HG02884 (cell line): ENCODE measurements around the gene IL1RAPL1.

ENCODE experiments used
- ATAC-seq: cut with Tn5 transposase; IDR thresholded peaks from one replicate; pipeline ENCODE4 v1.9.1; 2021; ENCODE audit warnings: mild to moderate bottlenecking, moderate library complexity; ENCODE audit not compliant: unreplicated experiment

Gene IL1RAPL1

DNA sequence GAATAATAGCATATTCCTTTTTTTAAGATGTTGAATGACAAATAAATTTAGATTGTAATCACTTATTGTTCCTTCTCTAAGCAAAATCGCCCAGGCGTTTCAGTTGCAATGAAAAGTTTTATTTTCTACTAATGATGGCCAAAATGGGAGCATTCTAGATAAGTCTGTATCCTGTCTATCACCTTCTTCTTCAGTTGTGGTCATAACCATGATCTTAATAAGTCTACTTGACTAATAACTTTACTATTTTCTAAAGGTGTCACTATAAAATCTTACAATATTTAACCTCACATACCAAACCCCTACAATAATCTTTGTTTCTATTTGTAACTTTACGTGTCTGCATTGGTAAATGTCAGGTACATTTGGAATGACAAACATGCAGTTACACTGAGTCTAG is 904.4 kb downstream of the IL1RAPL1 start:
- ATAC-seq = no peak

DNA sequence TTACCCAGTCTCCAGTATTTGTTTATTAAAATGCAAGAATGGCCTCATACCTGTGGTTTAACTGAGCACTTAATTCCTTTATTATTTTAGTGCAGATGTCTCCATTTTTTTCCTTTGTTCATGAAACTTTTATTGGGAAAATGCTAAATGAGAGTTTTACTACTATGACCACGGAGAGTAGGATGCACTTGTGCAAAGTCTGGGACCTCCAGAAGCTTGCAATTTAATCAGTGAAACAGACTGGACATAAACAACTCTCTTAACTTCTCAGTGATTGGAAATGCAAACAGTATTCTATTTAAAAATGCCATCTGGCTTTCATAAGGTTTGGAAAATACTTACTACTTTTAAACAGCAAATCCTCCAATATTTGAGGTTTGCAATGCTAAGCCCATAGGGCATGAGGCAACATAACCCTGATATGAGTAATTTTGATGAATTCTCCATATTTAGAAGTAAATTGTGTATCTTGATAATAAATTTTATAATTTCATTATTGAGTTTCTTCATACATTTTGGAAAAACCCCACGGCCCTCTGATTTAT is 909.5 kb downstream of the IL1RAPL1 start:
- no peak for ATAC-seq

DNA sequence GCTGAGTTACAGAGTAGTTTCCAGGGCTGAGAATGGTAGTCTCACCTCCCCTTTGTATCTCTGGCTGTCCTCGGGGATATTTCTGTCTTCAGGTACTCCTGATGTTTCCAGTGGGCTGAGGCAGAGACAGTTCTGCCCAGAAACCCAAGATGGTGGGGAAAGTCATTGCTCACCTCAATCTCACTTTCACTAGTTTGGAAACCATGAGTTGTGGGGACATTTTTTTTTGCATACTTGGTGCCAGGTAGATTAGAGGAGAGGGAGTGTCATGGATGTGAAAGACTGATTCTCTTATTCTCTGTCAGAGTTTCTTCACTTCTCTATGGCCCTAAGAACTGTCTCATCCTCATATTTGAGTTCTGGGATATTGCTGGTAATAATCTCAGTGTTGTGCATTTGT is 919.5 kb downstream of the IL1RAPL1 start:
- ATAC-seq = no peak

DNA sequence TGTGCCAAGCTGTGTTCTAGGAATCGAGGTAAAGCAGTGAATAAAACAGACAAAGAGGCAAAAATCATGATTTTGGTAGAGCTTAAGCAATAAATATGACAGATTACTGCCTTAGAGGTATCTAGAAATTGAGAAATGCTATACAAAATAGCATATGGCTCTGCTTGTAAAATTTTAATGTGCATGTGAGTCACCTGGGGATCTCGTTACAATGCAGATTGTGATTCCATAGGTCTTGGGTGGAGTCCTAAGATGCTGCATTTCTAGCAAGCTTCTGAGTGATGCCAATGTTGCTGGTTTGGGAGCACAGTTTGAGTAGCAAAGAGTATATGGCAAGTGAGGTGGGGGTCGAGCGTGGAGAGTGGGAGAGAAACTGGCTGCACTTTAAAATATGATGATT is 930.9 kb downstream of the IL1RAPL1 start:
- no peak for ATAC-seq

DNA sequence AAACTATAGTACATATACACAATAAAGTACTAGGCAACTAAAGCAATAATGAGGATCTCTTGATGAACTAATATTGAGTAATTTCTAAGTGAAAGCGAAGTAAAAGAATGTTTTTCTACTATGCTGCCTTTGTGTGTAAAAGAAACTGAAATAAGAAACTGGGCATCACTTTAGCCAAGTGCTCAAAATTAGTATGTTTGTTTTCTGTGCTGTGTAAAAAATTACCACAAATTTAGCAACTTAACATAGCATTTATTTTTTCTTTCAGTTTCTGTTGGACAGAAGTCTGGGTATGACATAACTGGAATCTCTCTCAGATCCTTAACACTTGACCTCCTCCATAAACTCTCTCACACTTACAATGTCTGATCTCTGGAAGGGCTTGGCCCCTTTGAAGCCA is 941.0 kb downstream of the IL1RAPL1 start:
- ATAC-seq = peak; percentile 41

DNA sequence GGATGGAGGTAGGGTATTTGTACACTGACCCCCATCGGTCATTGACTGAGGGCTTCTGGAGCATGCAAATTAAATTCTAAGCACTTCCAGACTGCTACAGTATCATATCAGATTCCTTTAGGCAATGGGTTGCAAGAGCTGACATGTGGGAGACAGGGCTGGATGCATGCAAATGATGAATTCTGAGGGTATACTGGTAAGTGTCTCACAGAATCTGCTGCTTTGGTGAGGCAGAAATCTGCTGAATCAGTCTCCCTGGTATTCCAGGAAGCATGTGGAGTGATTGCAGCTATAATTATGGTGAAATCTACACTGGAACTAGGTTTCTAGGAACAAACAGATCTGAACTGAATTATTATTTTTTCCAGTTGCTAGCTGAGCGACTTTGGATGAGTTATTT is 943.3 kb downstream of the IL1RAPL1 start:
- ATAC-seq = no peak

DNA sequence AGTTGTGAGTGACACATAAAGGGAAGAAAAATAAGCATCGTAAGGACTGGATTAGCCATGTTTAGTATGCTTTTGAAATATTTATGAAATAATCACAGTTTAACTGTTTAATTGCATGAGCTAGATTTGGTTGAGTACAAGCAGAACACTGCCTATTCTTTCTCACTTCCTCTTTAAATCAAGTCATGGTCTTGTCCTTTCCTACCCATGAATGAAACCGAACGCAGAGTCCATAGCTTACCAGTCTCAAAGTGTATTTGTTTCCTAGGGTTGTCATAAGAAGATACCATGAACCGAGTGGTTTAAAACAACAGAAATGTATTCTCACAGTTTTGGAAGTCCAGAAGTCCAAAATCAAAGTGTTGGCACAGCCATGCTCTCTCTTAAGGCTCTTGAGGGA is 944.1 kb downstream of the IL1RAPL1 start:
- ATAC-seq = peak; percentile 93

DNA sequence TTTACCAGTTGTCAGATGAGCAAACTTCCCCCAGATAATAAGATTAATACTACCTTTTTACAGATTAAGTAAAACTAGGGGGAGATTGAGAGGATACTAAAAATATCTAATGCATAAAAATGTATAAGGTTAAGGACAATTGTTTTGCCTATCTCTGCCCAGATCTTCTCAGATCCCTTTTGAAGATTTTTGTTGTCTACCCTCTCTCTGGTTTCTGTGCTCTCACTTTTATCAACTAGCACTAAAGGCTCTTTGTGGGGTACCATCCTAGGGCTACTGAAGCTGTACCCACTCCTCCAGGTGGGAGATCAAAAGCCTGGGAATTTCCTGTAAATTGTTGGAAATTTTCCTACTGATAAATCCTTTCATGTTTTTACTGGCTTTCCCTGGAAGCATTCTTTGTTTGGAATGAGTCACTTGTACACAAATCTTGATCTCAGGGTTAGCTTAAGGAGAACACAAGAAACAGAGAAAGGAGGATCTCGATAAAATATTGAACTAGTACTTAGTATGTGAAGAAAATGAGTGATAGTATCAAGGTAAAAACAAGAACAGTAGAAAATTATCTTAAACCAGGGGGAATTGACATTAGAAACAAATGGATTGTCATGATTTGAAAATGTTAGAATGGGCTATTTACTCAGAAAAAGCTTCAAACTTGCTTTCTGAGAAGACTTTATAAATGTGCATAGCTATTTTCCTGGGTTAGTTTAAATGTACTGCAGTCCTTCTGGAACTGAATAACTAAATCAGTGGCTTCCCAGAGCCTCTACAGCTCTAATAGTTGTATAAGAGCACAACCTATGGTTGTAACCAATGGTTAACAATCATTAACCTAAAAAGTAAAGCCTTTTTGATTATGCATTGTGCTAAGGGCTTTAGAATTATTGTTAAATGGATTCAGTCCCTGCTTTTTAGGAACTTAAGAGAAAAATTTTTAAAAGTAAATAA is 948.2 kb downstream of the IL1RAPL1 start:
- no peak for ATAC-seq

DNA sequence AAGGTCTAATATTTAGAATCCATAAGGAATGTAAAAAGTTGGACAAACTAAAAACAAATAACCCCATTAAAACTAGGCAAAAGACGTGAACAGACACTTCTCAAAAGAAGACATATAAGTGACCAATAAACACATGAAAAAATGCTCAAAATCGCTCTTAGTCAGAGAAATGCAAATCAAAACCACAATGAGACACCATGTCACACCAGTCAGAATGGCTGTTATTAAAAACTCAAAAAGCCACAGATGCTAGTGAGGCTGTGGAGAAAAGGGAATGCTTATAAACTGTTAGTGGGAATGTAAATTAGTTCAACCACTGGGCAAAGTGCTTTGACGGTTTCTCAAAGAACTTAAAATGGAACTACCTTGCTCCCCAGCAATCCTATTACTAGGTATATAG is 953.8 kb downstream of the IL1RAPL1 start:
- no peak for ATAC-seq

DNA sequence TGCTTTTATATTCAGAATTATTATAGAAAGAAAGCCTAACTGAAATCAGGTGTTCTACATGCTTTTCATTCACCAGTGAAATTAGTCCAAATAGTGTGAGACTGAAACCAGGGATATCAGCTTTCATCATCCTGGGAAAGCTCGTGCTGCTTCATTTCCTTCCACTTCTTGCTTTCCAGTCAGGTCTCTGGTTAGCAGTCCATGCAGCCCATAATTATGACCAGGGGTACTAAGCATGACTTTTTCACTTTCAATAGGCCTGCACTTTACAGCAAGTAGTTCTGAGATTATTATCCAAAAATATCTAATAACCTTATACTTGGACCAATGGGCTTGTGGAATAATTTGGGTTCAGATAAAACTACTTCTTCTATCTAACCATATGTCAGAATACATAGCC is 954.9 kb downstream of the IL1RAPL1 start:
- ATAC-seq = peak; percentile 72

DNA sequence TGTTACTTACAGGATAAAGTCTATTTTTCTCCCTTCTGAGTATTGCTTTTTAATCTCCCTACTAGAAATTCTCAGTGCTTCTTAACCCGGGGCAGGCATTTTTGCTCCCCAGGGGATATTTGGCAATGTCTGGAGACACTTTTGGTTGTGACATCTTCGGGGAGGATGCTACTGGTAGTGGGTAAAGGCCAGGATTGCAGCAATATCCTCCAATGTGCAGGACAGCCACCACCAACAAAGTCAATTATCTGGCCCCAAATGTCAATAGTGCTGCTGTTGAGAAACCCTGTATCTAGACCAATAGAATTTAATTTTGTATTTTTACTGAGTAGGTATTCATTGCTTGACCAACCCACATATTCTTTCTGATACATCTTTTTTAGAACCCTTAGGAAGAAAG is 958.6 kb downstream of the IL1RAPL1 start:
- no peak for ATAC-seq

DNA sequence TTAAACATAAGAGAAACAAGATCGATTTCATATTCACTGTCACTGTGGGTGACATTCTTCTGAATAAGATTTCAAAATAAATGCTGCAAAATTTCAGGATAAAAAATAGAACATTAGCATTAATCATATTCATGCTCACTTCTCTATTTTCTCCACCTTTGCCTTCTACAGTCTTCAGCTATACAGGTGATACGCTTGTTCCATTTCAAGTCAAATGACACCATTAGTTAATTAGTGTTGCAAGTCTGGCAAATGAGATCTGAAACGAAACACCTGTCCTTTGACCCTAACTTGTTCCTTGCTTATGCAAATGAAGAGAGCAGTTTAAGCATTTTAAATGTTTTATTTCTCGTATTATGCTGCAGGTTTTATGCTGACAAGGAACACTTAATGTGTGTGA is 960.6 kb downstream of the IL1RAPL1 start:
- no peak for ATAC-seq

DNA sequence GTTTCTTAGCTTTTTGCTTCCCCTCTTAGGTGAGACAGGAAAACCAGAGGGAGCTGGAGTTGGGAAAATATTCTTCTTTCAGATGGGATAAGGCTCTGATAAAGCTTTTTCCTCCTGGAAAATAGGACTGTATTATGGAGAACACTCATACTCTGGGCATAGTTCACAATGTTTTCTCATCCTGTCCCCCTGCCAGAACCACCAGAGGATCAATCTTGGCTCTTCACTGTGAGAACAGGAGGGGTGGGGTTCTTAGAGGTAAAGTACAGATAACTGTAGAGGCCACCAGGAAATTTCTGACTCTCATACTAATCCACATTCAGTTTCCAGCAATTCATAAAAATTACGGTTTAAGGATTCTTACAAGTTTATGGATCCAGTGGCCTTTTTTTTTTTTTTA is 966.3 kb downstream of the IL1RAPL1 start:
- ATAC-seq = no peak

DNA sequence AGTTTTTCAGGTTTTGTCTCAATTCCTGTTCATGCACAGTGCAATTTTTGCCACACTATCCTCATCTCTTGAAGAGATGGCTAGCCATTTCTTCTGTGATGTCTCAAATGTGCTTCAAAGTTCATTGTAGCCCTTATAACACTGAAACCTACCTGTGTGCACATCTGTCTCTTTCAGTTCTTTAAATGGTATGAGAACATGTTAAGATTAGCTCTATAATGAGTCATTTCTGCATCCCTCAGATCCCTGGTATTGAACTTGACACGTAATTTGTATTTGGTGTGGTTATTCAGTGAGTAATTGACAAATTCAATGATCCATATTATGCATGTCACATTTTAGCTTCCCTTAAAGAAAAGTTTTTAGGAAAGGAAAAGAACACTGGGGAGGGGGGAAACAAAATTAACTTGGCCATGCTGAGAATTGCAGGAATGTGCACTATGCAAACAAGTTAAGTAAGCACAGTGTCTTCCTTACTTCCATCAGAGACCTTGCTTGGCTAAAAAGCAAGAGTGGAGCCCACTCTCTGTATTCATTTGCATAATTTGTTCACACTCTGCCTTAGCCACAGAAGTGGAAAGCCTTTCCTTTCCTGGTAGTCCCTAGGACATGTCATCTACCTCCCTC is 968.3 kb downstream of the IL1RAPL1 start:
- ATAC-seq = peak; percentile 95

DNA sequence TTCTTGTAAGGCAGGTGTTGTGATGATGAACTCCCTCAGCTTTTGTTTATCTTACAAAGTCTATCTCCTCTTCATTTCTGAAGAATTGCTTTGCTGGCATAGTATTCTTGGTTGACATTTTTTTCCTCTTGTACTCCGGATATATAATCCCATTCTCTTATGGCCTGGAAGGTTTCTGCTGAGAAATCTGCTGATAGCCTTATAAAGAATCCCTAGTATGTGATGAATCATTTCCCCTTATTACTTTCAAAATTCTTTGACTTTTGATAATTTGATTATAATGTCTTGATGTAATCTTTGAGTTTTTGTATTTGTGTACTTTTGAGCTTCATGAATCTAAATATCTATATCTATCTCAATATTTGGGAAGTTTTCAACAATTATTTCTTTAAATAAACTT is 972.8 kb downstream of the IL1RAPL1 start:
- ATAC-seq = no peak

DNA sequence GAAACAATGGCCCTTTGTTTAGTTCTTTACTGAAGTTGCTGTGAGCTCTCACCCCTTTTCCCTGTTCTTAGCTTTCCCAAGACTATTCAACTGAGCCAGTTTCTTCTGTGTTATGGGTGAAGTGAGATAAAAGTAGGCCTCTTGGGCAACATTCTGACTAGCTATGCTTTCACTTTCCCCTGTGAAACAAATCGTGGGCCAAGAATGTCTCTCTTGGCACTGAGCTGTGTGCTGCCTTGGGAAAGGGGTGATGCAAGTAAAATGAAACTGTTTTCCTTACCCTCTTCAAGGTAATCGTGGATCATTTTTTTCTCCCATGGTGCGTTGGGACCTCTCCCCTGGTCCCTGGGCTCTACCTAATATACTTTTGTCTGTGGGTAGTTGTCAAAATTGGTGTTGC is 974.2 kb downstream of the IL1RAPL1 start:
- no peak for ATAC-seq

DNA sequence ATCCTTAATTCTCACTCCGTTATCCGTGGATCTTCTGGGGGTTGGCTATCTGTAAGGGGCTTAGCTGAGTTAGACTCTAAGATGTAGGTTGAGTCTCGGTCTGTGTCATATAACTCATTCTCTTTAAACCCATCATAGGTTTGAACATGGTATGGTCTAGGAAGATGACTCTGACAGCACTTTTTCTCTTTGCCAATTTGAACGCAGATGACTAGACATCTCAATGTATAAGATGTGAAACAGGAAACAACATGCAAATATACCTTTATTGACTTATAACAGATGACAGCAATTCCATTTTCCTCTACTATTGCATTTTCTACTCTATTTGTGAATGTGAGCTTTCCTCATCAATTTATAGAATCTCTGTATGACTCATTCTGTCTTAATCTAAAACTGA is 993.3 kb downstream of the IL1RAPL1 start:
- ATAC-seq = no peak

DNA sequence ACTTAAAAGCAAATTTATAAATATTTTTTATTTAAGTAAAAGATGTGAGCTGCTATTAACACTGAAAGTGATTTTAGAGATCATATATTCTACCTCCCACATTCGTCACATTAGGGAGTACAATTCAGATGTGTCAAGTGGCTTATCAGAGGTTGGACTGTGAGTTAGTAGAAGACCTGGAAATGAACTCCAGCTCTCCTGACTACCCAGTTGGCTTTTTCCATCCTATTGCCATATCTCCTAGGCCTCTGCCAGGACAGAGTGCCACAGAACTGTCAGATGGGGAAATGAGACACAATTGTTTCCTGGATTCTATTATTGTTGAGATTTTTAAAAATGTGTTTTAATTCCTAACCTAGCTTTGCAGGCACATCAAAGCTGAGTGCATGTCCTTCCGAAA is 994.0 kb downstream of the IL1RAPL1 start:
- ATAC-seq = no peak

DNA sequence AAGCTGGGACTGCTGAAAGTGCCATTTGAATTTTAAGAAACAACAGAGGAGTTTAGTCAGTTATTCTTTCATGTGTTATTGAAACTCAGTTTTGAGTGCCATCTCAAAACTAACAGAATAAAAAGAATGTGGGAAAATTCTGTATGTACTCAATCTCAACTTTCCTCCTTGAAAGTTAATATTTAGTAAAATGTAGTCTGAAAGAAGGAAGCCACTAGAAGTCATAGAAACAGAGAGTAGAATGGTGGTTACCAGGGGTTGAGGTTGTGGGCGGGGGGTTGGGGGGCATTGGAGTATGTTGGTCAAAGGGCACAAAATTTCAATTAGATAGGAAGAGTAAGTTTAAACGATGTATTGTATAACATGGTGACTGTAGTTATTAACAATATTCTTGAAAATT is 999.9 kb downstream of the IL1RAPL1 start:
- ATAC-seq = peak; percentile 48

DNA sequence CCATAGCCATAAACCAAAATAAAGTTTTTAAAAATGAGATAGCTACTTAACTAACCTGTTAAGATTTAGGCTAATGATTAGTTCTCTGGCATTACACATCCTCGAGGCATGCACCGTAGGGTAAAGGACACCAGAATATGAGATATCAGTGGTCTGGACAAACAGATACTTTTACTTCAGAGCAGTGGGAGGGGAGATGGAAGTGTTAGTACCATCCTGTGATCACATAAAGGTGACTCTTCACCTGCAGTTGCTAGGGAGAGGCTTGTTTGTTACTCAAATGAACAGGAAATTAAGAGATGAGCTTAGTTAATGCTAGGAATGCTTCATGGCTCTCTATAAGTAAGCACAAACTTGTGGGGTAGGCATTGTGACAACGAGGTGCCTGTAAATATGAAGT is 1003.7 kb downstream of the IL1RAPL1 start:
- no peak for ATAC-seq

DNA sequence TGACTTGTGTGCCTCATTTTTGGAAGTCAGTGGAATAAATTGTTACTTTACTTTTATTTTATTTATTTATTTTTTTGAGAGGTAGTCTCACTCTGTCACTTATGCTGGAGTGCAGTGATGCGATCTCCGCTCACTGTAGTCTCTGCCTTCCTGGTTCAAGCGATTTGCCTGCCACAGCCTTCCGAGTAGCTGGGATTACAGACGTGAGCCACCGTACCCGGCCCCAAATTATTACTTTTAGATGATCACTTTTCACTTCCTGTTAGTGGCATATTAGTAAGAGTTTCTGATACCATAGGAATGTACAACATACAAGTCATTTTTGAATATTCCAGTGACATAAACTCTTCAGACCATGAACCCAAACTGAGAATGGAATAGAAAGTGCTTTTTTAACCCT is 1017.1 kb downstream of the IL1RAPL1 start:
- no peak for ATAC-seq

DNA sequence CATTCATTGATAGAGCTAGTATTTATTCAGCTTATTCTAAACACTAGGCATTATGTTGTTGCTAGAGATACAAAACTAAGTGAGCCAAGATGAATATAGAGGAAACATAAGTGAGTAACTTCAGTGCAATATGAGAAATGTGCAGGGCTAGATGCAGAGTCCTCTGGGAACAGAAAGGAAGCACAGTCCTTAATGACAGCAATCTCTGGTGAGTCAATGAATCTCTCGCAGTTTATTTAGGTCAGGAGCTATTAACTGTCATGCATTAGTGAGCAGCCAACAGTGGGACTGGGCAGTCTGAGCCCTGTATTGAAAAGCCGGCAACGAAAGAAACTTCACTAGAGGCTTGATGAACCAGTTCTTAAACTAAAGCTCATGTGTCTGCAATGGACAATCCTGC is 1030.0 kb downstream of the IL1RAPL1 start:
- no peak for ATAC-seq
